ENCODE results near the gene TFF2.

Gene TFF2
- 0 reads per million in 2 experiments for total RNA-seq

- DNase-seq (ENCODE audit: low read depth) = no peak
Measured at GRCh38 chr21:42350927-42351426, at the start of gene TFF2. Gene TFF2 (minus strand): TSS chr21:42350994. CDS start chr21:42350957, 37 bp downstream.

DNA sequence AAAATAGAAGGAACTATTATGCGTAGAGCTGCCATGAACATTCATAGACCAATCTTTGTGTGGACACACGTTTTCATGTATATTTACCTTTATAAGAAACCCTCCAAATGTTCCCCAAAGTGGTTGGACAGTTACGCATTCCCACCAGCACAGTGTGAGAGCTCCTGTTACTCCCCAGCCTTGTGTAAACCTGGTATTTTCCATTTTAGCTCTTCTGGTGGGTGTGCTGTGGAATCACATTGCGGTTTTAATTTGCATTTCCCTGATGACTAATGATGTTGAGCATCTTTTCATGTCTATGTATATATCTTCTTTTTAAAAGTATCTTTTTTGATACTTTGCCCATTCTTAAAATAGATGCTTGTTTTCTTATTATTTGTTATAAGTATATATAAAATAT lies 49.7 kb upstream of the TFF2 start:
- DNase-seq (ENCODE audit: low read depth) = no peak

DNA sequence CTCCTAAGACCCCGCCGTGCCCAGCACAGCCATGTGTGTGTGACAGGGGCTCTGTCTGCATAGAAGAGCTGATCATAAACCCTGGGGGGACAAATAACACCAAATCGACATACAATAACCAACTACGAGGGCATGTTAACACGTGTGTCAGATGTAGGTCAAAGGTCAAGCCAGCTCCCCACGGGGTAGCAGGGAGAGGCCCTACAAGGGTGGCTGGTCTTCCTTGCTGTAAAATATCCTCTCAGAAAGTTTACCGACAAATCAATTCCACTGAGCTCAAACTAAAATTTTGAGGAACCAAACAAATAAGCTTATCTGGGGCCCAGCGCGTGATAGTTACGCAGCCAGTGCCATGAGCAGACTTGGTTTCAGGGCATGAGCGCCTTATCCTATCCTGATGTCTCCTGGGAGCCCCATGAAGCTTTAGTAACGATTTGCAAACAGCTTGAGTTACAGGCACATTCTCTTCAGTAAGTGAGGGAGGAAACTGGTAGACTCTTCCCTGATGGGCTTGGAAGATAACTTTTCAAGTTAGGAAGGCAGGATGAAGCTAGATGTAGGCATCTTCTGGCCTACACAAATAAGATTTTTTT lies 47.7 kb upstream of the TFF2 start:
- no peak for DNase-seq (ENCODE audit: low read depth)

DNA sequence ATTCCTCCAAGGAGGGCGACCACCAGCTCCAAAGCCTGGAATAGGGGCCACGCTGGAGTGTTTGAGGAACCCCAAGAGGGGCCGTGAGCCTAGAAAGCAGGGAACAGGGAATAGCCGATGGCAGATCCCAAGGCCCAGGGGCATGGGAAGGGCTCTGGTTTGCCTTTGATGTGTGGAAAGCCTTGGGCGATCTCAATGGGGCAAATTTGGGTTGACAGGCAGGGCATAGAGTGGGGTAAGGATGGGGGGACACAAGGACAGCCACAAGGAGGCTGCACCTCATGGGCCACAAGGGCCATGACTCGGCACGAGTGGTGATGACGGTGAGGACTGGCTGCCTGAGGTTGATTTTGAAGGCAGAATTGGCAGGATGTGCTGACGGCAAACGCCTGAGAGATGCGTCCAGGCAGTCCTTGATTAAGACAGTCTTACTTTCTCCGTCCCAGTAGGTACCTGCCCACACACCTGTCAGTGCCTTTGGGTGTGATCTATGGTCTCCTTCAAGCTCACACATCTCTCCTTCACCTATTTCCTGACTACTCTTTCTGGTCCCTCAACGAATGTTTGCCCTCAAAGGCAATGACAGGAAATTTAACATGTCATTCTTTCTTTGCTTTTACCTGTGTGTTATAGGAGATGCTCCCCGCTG lies 47.1 kb upstream of the TFF2 start:
- no peak for DNase-seq (ENCODE audit: low read depth)

GRCh38 chr21:42396799-42397745 lies 46.3 kb upstream of the TFF2 start:
- DNase-seq (ENCODE audit: low read depth) = no peak

- no peak for DNase-seq (ENCODE audit: low read depth)
Measured at GRCh38 chr21:42395905-42396651, 45.3 kb upstream of the TFF2 start, which contains the start of gene TMPRSS3. Gene TMPRSS3 (minus strand): TSS chr21:42396052. CDS start chr21:42395417, 635 bp downstream.

DNA sequence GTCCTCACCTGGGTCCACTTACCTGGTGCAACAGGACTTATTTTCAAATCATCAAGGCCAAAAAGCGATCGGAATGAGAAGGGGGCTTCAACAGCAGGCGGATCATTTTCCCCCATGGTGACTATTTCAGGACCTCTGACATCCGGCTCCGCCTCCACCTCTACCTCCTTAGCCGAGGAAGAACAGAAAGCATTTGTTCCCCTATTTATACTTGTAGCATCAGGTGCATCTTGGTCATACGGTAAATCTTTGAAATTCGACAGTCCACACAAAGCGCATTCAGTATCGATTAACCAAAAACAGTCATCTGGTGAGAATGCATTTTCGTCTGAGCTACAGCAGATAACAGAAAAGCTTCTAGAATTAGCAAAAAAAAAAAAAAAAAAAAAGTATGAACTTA lies 44.5 kb upstream of the TFF2 start:
- no peak for DNase-seq (ENCODE audit: low read depth)

DNA sequence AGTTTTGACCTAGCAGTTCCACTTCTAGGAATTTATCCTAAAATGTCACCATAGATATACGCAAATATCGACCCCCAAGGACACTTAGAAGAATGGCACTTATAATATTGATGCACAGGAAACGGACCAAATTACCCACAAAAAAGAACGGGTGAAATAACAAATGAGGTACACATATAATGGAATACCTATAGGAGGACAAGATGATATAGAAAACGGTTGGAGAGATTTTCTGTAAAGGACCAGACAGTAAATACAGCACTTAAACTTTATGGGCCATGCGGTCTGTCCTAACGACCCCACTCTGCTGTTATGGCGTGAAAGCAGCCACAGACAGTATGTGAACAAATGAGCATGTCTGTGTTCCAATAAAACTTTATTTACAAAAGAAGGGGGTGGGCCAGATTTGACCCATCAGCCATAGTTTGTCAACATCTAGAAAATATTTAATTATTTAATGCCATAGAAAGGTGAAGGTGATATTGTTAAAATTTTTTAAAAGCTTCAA lies 42.7 kb upstream of the TFF2 start:
- DNase-seq (ENCODE audit: low read depth) = no peak

- DNase-seq (ENCODE audit: low read depth) = no peak
Measured at GRCh38 chr21:42392731-42393442, 42.1 kb upstream of the TFF2 start.

- no peak for DNase-seq (ENCODE audit: low read depth)
Measured at GRCh38 chr21:42391297-42391696, 40.5 kb upstream of the TFF2 start.

- no peak for DNase-seq (ENCODE audit: low read depth)
Measured at GRCh38 chr21:42390696-42391095, 39.9 kb upstream of the TFF2 start.

DNA sequence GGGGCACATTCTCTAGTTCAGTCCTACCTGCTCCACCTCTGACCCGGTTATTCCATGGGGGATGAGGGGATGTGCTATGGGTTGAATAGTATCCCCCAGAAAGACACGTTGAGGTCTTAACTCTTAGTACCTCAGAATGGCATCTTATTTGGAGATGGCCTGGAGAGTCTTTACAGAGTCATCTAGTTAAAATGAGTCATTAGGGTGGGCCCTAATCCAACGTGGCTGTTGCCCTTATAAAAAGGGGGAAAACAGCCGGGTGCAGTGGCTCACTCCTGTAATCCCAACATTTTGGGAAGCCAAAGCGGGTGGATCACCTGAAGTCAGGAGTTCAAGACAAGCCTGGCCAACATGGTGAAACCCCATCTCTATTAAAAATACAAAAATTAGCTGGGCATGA lies 39.4 kb upstream of the TFF2 start:
- no peak for DNase-seq (ENCODE audit: low read depth)

DNA sequence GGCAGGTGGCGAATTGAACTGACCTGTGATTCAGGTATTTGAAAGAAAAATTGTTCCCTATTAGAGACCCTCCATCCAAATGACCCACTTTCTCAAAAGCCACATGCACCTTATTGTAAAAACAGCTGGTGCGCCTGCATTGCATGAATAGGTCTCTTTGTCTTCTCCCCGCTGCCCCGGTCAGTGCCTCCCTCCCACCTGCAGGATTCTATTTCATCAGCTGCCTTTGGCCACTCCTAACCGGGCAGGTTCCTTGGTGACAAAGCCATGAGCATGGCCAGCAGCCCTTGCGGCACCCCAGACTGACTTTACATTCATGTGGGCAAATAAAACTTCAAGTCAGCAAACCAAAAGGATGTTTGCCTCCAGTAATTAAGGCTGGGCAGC lies 38.6 kb upstream of the TFF2 start:
- DNase-seq (ENCODE audit: low read depth) = no peak

GRCh38 chr21:42388740-42389448 lies 38.1 kb upstream of the TFF2 start:
- DNase-seq (ENCODE audit: low read depth) = no peak

- no peak for DNase-seq (ENCODE audit: low read depth)
Measured at GRCh38 chr21:42387843-42388340, 37.1 kb upstream of the TFF2 start.

GRCh38 chr21:42387164-42387563 lies 36.4 kb upstream of the TFF2 start:
- no peak for DNase-seq (ENCODE audit: low read depth)

DNA sequence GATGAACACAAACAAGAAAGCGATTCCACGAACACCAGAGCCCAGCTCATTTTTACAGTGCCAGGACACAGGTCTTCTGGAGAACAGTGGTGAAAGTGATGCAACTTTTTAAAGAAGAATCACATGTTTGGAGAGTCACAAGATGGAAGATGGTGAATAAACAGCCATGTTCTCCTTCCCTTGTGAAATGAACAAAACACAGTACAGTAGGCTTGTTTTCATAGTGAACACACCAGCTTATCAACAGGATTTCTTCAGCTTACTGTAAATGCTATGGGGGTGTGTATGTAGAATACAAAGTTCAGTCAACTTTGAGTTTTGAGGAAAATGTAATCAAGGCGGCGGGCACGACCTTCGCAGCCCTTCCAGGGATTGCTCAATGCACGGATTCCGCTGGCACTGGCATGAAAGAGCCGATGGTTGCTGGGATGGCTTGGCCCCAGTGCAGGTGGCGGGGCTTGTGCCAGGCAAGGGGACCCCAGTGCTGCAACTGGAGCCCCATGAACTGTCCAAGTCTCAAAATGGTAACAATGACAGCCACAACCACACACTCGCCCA lies 35.3 kb upstream of the TFF2 start:
- no peak for DNase-seq (ENCODE audit: low read depth)

- DNase-seq (ENCODE audit: low read depth) = no peak
Measured at GRCh38 chr21:42385619-42386018, 34.8 kb upstream of the TFF2 start.

DNA sequence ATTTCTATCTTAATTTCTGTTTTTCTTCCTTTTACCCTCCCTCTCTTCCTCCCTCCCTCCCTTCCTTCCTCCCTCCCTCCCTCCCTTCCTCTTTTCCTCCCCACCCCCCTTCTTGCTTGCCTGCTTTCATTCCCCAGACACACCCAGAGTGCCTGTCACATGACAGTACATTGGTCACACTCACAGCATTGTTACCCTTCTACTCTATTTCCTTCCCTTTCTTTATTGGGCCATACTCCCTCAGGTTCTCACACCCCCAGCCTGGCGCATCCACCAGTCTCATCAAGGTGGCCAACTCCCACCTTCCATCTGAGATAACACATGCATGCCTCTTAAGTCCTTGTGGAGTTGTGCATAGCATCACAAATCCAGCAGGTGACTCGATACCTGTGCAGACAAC lies 34.2 kb upstream of the TFF2 start:
- no peak for DNase-seq (ENCODE audit: low read depth)

Data from T follicular helper cell (primary cell).